Heart left ventricle (tissue), 13 donors: Measurements from ENCODE around the gene PCDHGA1.

Experiments used
- CTCF ChIP-seq, 12 donors: fragments of 200-600 bp; sonication (generic) in 4 of 12; IDR thresholded peaks; one replicate each; pipeline versions ENCODE4 v1.5.0 to v1.8.0; 2018 to 2022; ENCODE audit warnings: antibody characterized with exemption in 12 of 12, mild to moderate bottlenecking in 5 of 12
- POLR2A ChIP-seq, 2 donors: fragments of 450-650 bp; IDR thresholded peaks; one replicate each; pipeline ENCODE4 v1.6.1; 2017; ENCODE audit warnings: antibody characterized with exemption in 2 of 2, mild to moderate bottlenecking in 2 of 2, moderate library complexity in 2 of 2
- donor health status: ischemic (EF 13 %, LVEDD 7.1; RV severe dilation, severe dysfunction).
- donor health status: DM: no; HTN: yes; CAD: no.
- donor health status: DM: no; HTN: no; CAD: no.
- donor health status: ischemic (EF 25% LVEDD 6.9; RV normal size, moderate dysfunction).
- donor health status: ischemic (EF 25% LVEDD 5.7; RV mildly dilated, moderate dysfunction).
- donor health status: ischemic (EF 35%, LVEDD 5.7; RV mildly dilated, moderate dysfunction).
- donor health status: nonischemic (EF 11% LVEDD 7.7; RV severe dilation, severe dysfunction).
- donor health status: DM: yes; HTN: yes; CAD: no.
- donor health status: PGD.
- donor health status: ischemic (EF 29% LVEDD 5.4; RV normal size, mild dysfunction).
- donor health status: nonischemic (EF 23%, LVEDD 6.1; RV moderate dilation, normal function).

- TF ChIP-seq CTCF (IDR thresholded peaks at IDR 0.05) (no peak), POLR2A (IDR thresholded peaks at IDR 0.05) (no peak)
Measured at GRCh38 chr5:141298376-141298775, 31.9 kb upstream of the PCDHGA1 start.
